Limb (tissue), 2 donors: ENCODE data around the gene BMP2K.
"Not testable (repeated sequence)": the region's sequence is repeated elsewhere in the genome, so short reads cannot be mapped to it uniquely, and the experiment has no call there.

Source experiments
- DNase-seq, 2 donors: peaks; one replicate each; pipeline ENCODE4 v3.0.0-alpha.2; 2016; ENCODE audit errors: extremely low spot score in 2 of 2

The BMP2K gene

GRCh38 chr4:78863254-78863869 is 87.2 kb downstream of the BMP2K start:
- DNase-seq = no peak

DNA sequence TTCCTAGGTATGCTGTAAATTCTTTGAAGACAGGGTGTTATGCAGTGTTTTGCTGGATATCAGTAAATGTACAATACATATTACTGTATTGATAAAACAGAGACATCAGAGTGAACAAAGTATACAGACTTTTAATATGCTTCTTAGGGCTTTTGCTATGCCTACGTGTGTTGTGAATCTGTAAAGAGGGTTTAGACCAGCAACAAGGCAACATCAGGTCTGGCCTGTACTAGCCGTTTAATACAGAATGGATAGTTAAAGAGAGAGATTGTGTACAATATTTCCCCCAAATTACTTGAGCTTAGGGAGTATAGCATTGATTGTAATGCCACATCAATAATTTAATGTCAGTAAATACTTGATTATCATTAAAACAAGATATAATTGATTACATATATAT is 87.8 kb downstream of the BMP2K start:
- no peak for DNase-seq

- DNase-seq = peak in 1 of 2 donors; percentile 83
Measured at GRCh38 chr4:78864405-78865024, 88.4 kb downstream of the BMP2K start.

GRCh38 chr4:78865451-78865850 is 89.3 kb downstream of the BMP2K start:
- no peak for DNase-seq

DNA sequence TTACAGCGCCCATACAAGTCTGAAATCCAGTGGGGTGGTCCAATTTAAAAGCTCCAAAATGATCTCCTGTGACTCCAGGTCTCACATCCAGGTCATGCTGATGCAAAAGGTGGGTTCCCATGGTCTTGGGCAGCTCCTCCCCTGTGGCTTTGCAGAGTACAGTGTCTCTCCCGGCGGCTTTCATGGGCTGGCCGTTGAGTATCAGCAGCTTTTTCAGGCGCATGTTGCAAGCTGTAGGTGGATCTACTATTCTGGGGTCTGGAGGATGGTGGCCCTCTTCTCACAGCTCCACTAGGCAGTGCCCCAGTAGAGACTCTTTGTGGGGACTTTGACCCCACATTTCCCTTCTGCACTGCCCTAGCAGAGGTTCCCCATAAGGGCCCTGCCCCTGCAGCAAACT is 92.6 kb downstream of the BMP2K start:
- not testable (repeated sequence) for DNase-seq

- no peak for DNase-seq
Measured at GRCh38 chr4:78870056-78870455, 93.9 kb downstream of the BMP2K start.

- no peak for DNase-seq
Measured at GRCh38 chr4:78876568-78877320, 100.6 kb downstream of the BMP2K start.

- DNase-seq = no peak
Measured at GRCh38 chr4:78878031-78878430, 101.9 kb downstream of the BMP2K start.

- no peak for DNase-seq
Measured at GRCh38 chr4:78880874-78881492, 104.8 kb downstream of the BMP2K start.

- no peak for DNase-seq
Measured at GRCh38 chr4:78885598-78885997, 109.4 kb downstream of the BMP2K start.

- DNase-seq = no peak
Measured at GRCh38 chr4:78889955-78890354, 113.8 kb downstream of the BMP2K start.

DNA sequence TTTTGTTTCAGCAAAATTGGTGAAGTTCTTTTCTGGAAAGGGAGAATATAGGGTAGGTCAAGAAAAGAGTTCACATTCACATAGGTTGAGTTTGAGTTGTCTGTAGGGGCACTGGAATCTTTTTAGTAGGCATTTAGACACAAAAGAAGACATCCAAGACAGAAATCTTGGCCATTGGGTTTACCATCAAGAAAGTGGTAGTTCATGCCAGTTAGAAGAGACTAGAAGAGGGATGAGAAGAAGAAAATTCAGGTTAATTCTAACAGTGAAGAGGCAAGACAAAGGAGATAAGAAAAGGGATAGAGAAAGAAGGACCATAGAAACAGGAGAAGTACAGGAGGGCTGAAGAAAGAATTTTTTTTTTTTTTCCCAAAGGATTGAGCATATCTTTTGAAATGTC is 123.2 kb downstream of the BMP2K start:
- no peak for DNase-seq

GRCh38 chr4:78901882-78902281 is 125.7 kb downstream of the BMP2K start:
- no peak for DNase-seq

- DNase-seq = no peak
Measured at GRCh38 chr4:78902298-78902697, 126.1 kb downstream of the BMP2K start.

- DNase-seq = no peak
Measured at GRCh38 chr4:78904143-78904542, 128.0 kb downstream of the BMP2K start.

- DNase-seq = no peak
Measured at GRCh38 chr4:78907638-78908037, 131.5 kb downstream of the BMP2K start.

DNA sequence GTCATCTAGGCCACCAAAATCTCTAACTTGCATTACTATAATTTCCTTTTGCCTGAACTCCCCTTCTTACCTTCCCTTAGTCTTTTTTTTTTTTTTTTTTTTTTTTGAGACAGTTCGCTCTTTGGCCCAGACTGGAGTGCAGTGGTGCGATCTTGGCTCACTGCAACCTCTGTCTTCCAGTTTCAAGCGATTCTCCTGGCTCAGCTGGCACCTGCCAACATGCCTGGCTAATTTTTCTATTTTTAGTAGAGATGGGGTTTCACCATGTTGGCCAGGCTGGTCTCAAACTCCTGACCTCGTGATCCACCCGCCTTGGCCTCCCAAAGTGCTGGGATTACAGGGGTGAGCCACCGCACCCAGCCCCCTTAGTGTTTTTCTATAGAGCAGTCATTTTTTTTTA is 132.8 kb downstream of the BMP2K start:
- DNase-seq = not testable (repeated sequence)

GRCh38 chr4:78910612-78911011 is 134.5 kb downstream of the BMP2K start:
- no peak for DNase-seq

GRCh38 chr4:78922207-78922606 is 146.1 kb downstream of the BMP2K start:
- no peak for DNase-seq

DNA sequence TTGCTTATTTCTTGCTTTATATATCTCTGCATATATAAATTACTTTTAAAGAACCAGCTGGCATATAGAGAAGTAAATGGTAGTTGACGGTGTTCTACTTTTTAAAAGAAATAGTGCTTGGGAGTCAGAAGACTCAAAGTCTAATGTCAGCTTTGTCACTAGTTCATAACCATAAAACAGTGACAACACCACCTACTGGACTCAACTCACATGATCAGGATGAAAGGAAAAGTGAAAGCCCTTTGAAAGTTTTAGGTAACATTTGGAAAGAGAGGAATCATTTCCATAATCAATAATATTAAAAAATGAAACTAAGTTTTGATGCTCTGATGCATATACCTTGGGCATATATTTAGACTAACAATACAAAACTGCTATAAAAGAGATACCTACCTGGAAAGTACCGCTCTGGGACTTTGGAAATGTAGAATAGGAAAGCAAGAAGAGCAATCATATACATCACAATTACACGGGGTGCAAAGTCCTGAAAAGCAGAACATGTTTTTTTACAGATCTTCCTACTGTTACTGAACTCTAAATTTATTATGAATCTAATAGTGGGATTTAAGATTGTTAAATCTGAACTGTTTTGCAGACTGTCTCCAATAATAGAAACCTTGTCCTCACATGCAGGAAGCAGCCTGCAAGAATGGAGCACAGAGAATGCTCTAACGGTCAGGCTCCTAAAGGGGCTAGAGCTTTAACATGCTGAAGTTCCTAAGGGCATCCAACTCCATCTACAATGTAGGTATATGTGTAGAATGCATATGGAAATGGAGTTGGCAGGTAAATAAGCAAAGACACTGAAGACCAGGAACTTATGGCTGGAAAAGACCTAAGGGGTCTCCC is 147.5 kb downstream of the BMP2K start:
- no peak for DNase-seq

DNA sequence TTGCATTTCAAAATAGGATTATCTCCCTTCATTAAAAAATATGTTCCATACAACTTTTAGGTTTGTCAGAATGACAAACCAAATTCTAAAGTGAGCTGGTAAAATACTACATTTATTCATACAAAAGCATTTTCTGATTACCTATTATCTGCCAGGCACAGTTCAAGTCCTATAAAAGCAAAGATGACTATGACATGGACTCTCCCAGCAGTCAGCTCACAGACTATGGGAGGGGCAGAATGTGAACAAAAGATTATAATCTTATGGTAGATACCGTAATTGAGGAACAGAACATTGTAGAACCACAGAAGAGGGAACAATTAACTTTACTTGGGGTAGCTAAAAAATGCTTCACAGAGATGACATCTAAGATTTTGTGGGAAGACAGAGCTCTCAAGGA is 150.7 kb downstream of the BMP2K start:
- no peak for DNase-seq
